T-cell (primary cell): ENCODE measurements around the gene CLTCL1. TPM values are rescaled to one million over a fixed set of nuclear protein-coding genes. Genes with fewer than 3 reads are reported as not detected.

Experiments
- ATAC-seq, 4 experiments: fragments of 200-7000 bp in 3 of 4; fragments of 150-1000 bp in 1 of 4; cut with Tn5 transposase; replicated peaks in 1 of 4; 1 replicate in 3 of 4; 2 replicates in 1 of 4; pipeline ENCODE4 v1.10.0; 2021; ENCODE audit warnings: moderate library complexity in 3 of 4, mild to moderate bottlenecking in 2 of 4, moderate number of reproducible peaks in 1 of 4
- CTCF ChIA-PET, 2 donors: fragments of 300-600 bp; sonication (Branson Sonifier 250); formaldehyde crosslinking; loops; one replicate each; lab custom pipeline; 2022; ENCODE audit warnings: antibody characterized with exemption in 2 of 2; lab: Charles Lee
- POLR2A ChIA-PET, 2 donors: fragments of 300-600 bp; sonication (Branson Sonifier 250); formaldehyde crosslinking; loops; one replicate each; lab custom pipeline; 2022; ENCODE audit warnings: antibody characterized with exemption in 2 of 2; lab: Charles Lee
- DNase-seq, 35 experiments: peaks; one replicate each; pipeline versions ENCODE4 v3.0.0 to v3.0.0-alpha.2; 2013 to 2023
- H3K27ac ChIP-seq: one replicate; pipeline ENCODE4 v1.5.1; 2013; ENCODE audit warnings: low read length
- H3K27me3 ChIP-seq, 2 experiments: replicated peaks in 1 of 2; 1 replicate in 1 of 2; 2 replicates in 1 of 2; pipeline versions ENCODE4 v1.6.1 to v1.7.0; 2013; ENCODE audit warnings: low read length in 1 of 2, mixed read lengths in 1 of 2; ENCODE audit not compliant: control insufficient read depth in 2 of 2, insufficient read depth in 2 of 2; ENCODE audit errors: extremely low read depth in 1 of 2
- H3K36me3 ChIP-seq, 2 donors: 1 replicate in 1 of 2; 2 replicates in 1 of 2; pipeline versions ENCODE4 v1.6.1 to v1.7.0; 2013; ENCODE audit warnings: low read length in 1 of 2; ENCODE audit not compliant: control insufficient read depth in 2 of 2, insufficient read depth in 1 of 2; ENCODE audit errors: extremely low read depth in 1 of 2
- H3K4me1 ChIP-seq, 2 experiments: 1 replicate in 1 of 2; 2 replicates in 1 of 2; pipeline versions ENCODE4 v1.6.1 to v1.7.0; 2013; ENCODE audit warnings: low read length in 2 of 2, mixed read lengths in 1 of 2; ENCODE audit not compliant: insufficient read depth in 2 of 2, control insufficient read depth in 1 of 2; ENCODE audit errors: extremely low read depth in 1 of 2
- H3K4me3 ChIP-seq, 2 donors: 1 replicate in 1 of 2; 2 replicates in 1 of 2; pipeline versions ENCODE4 v1.5.1 to v1.7.0; 2013; ENCODE audit warnings: mild to moderate bottlenecking in 2 of 2, low read length in 1 of 2, moderate library complexity in 1 of 2; ENCODE audit not compliant: control insufficient read depth in 1 of 2; ENCODE audit errors: extremely low read depth in 1 of 2
- H3K9me3 ChIP-seq: 2 replicates; pipeline ENCODE4 v1.7.0; 2013
- H3K27ac Mint-ChIP-seq, 2 donors: one replicate each; pipeline ENCODE4 v1.8.0; 2020 to 2021; ENCODE audit warnings: mild to moderate bottlenecking in 2 of 2, mixed read lengths in 2 of 2
- H3K27me3 Mint-ChIP-seq, 2 donors: one replicate each; pipeline ENCODE4 v1.8.0; 2021 to 2022; ENCODE audit warnings: mixed read lengths in 2 of 2
- H3K36me3 Mint-ChIP-seq: one replicate; pipeline ENCODE4 v1.8.0; 2021; ENCODE audit warnings: mixed read lengths
- H3K4me1 Mint-ChIP-seq, 3 donors: one replicate each; pipeline ENCODE4 v1.8.0; 2020 to 2022; ENCODE audit warnings: mixed read lengths in 3 of 3, mild to moderate bottlenecking in 1 of 3
- H3K4me3 Mint-ChIP-seq, 3 donors: one replicate each; pipeline ENCODE4 v1.8.0; 2020 to 2022; ENCODE audit warnings: mild to moderate bottlenecking in 3 of 3, mixed read lengths in 3 of 3, moderate library complexity in 3 of 3
- H3K9me3 Mint-ChIP-seq, 3 donors: one replicate each; pipeline ENCODE4 v1.8.0; 2020 to 2022; ENCODE audit warnings: mixed read lengths in 3 of 3
- WGBS: methylation state at CpG from one replicate; pipeline ENCODE4 v1.1.5; 2013; ENCODE audit warnings: missing lambda C conversion rate; ENCODE audit not compliant: insufficient coverage; 5-methylcytosine and 5-hydroxymethylcytosine counted together
- total RNA-seq, 35 experiments: library from RNA in 6 of 35; stranded (reverse) in 6 of 35; fragments of 120-200 nt in 1 of 35; gene quantifications; one replicate each; pipeline versions ENCODE4 v1.2.1 to v1.2.4 and lab custom pipeline; 2013 to 2026

The CLTCL1 gene
- total RNA-seq, 5 donors from 2014 or later (not counting 1 experiment from before 2014, with no cell fraction given) = 0.63 to 3.9 (median 1.6) TPM

GRCh38 chr22:19228179-19228578, 63.3 kb downstream of the CLTCL1 start:
- Mint-ChIP-seq H3K9me3 (no peaks in the 10 kb centered on the region), H3K4me1 (no peaks in the 10 kb centered on the region), H3K27me3 (peaks cover 3 to 5% of the 10 kb centered on the region in 2 donors), H3K27ac (no peak overlapping the region), H3K4me3 (no peak overlapping the region), H3K36me3 (no peaks in the 10 kb centered on the region)
- ChIA-PET POLR2A (no interaction called here), CTCF (no interaction called here)
- Histone ChIP-seq H3K36me3 (no peaks in the 10 kb centered on the region), H3K27ac (no peak overlapping the region), H3K4me1 (no peaks in the 10 kb centered on the region), H3K4me3 (no peak overlapping the region), H3K27me3 (no peaks in the 10 kb centered on the region), H3K9me3 (no peaks in the 10 kb centered on the region)
- no peak for ATAC-seq
- no peak for DNase-seq
- WGBS = 100% methylated on average over 1 of the region's 4 CpGs

- H3K4me3 Mint-ChIP-seq = no peak overlapping the region
- CTCF ChIA-PET = no interaction called here
- no peaks in the 10 kb centered on the region for H3K27me3 ChIP-seq
- H3K36me3 ChIP-seq = no peaks in the 10 kb centered on the region
- DNase-seq = no peak
- H3K36me3 Mint-ChIP-seq = no peaks in the 10 kb centered on the region
- no peaks in the 10 kb centered on the region for H3K9me3 Mint-ChIP-seq
- H3K27ac Mint-ChIP-seq = no peak overlapping the region
- H3K4me1 ChIP-seq = no peaks in the 10 kb centered on the region
- no peaks in the 10 kb centered on the region for H3K9me3 ChIP-seq
- POLR2A ChIA-PET = no interaction called here
- H3K4me1 Mint-ChIP-seq = no peaks in the 10 kb centered on the region
- no peak for ATAC-seq
- no peak overlapping the region for H3K27ac ChIP-seq
- no peak overlapping the region for H3K4me3 ChIP-seq
- peaks cover 3 to 5% of the 10 kb centered on the region in 2 donors for H3K27me3 Mint-ChIP-seq
Measured at GRCh38 chr22:19226428-19226827, 65.1 kb downstream of the CLTCL1 start.

GRCh38 chr22:19225560-19225959, 66.0 kb downstream of the CLTCL1 start:
- Mint-ChIP-seq H3K4me3 (no peak overlapping the region), H3K9me3 (no peaks in the 10 kb centered on the region), H3K27ac (no peak overlapping the region), H3K4me1 (no peaks in the 10 kb centered on the region), H3K36me3 (no peaks in the 10 kb centered on the region), H3K27me3 (peaks cover 0 to 4% of the 10 kb centered on the region in 2 donors)
- DNase-seq (no peak), ATAC-seq (no peak)
- Histone ChIP-seq H3K9me3 (no peaks in the 10 kb centered on the region), H3K27me3 (no peaks in the 10 kb centered on the region), H3K36me3 (no peaks in the 10 kb centered on the region), H3K4me3 (no peak overlapping the region), H3K4me1 (no peaks in the 10 kb centered on the region), H3K27ac (no peak overlapping the region)
- WGBS = 80% methylated on average over 1 of the region's 3 CpGs
- ChIA-PET POLR2A (no interaction called here), CTCF (interaction anchor here in 1 of 2 donors (0.7 kb wide), 1 partner anchor 1605 kb away, joined by 3 read pairs; no protein-coding TSS in a partner anchor)

- Mint-ChIP-seq H3K9me3 (no peaks in the 10 kb centered on the region), H3K4me3 (no peak overlapping the region), H3K27me3 (no peaks in the 10 kb centered on the region), H3K27ac (no peak overlapping the region), H3K36me3 (no peaks in the 10 kb centered on the region), H3K4me1 (no peaks in the 10 kb centered on the region)
- ChIA-PET POLR2A (no interaction called here), CTCF (no interaction called here)
- Histone ChIP-seq H3K36me3 (no peaks in the 10 kb centered on the region), H3K27me3 (no peaks in the 10 kb centered on the region), H3K27ac (no peak overlapping the region), H3K9me3 (no peaks in the 10 kb centered on the region), H3K4me1 (no peaks in the 10 kb centered on the region), H3K4me3 (no peak overlapping the region)
- 90% methylated on average over 5 of the region's 7 CpGs for WGBS
- ATAC-seq = no peak
- DNase-seq = no peak
Measured at GRCh38 chr22:19224985-19225384, 66.5 kb downstream of the CLTCL1 start.

- 89% methylated on average over 3 of the region's 5 CpGs for WGBS
- DNase-seq = no peak
- Mint-ChIP-seq H3K36me3 (no peaks in the 10 kb centered on the region), H3K4me1 (no peaks in the 10 kb centered on the region), H3K27ac (no peak overlapping the region), H3K9me3 (no peaks in the 10 kb centered on the region), H3K4me3 (no peak overlapping the region), H3K27me3 (no peaks in the 10 kb centered on the region)
- H3K9me3 ChIP-seq = no peaks in the 10 kb centered on the region
- no peaks in the 10 kb centered on the region for H3K27me3 ChIP-seq
- H3K4me1 ChIP-seq = no peaks in the 10 kb centered on the region
- no peaks in the 10 kb centered on the region for H3K36me3 ChIP-seq
- ChIA-PET POLR2A (no interaction called here), CTCF (no interaction called here)
- H3K27ac ChIP-seq = no peak overlapping the region
- no peak for ATAC-seq
- no peak overlapping the region for H3K4me3 ChIP-seq
Measured at GRCh38 chr22:19224557-19224956, 67.0 kb downstream of the CLTCL1 start.

- H3K36me3 ChIP-seq = no peaks in the 10 kb centered on the region
- DNase-seq (no peak), ATAC-seq (no peak)
- no peak overlapping the region for H3K27ac Mint-ChIP-seq
- H3K4me1 Mint-ChIP-seq = no peaks in the 10 kb centered on the region
- no peak overlapping the region for H3K4me3 Mint-ChIP-seq
- H3K27me3 Mint-ChIP-seq = no peaks in the 10 kb centered on the region
- 78% methylated on average over 6 of the region's 6 CpGs for WGBS
- H3K36me3 Mint-ChIP-seq = no peaks in the 10 kb centered on the region
- CTCF ChIA-PET = no interaction called here
- no peaks in the 10 kb centered on the region for H3K9me3 Mint-ChIP-seq
- no peak overlapping the region for H3K27ac ChIP-seq
- H3K4me1 ChIP-seq = no peaks in the 10 kb centered on the region
- H3K27me3 ChIP-seq = no peaks in the 10 kb centered on the region
- H3K9me3 ChIP-seq = no peaks in the 10 kb centered on the region
- H3K4me3 ChIP-seq = no peak overlapping the region
- POLR2A ChIA-PET = no interaction called here
Measured at GRCh38 chr22:19223617-19224016, 67.9 kb downstream of the CLTCL1 start.

- ChIA-PET CTCF (no interaction called here), POLR2A (no interaction called here)
- Histone ChIP-seq H3K27ac (no peak overlapping the region), H3K4me1 (no peaks in the 10 kb centered on the region), H3K9me3 (no peaks in the 10 kb centered on the region), H3K36me3 (no peaks in the 10 kb centered on the region), H3K27me3 (no peaks in the 10 kb centered on the region), H3K4me3 (no peak overlapping the region)
- WGBS = 83% methylated on average over 1 of the region's 9 CpGs
- no peak for ATAC-seq
- H3K4me3 Mint-ChIP-seq = no peak overlapping the region
- DNase-seq = no peak
- H3K27me3 Mint-ChIP-seq = no peaks in the 10 kb centered on the region
- H3K36me3 Mint-ChIP-seq = no peaks in the 10 kb centered on the region
- no peaks in the 10 kb centered on the region for H3K9me3 Mint-ChIP-seq
- H3K4me1 Mint-ChIP-seq = peaks cover under 1 to 2% (median under 1%) of the 10 kb centered on the region in 3 donors
- H3K27ac Mint-ChIP-seq = no peak overlapping the region
Measured at GRCh38 chr22:19223110-19223509, 68.4 kb downstream of the CLTCL1 start.
